Loucy (cell line): Measurements from ENCODE around the gene ARCN1.

ENCODE experiments used
- EZH2phosphoT487 ChIP-seq: fragments of 200-600 bp; IDR thresholded peaks from 2 replicates; pipeline ENCODE4 v1.6.1; 2018; ENCODE audit warnings: antibody characterized with exemption, mild to moderate bottlenecking, moderate library complexity, borderline replicate concordance
- TF ChIP-seq, protein P1 (sequence below): fragments of 200-600 bp; sonication (generic); conservative IDR thresholded peaks from 2 replicates; pipeline ENCODE4 v1.5.1; 2014; ENCODE audit warnings: mild to moderate bottlenecking, antibody characterized with exemption, low read length

DNA sequence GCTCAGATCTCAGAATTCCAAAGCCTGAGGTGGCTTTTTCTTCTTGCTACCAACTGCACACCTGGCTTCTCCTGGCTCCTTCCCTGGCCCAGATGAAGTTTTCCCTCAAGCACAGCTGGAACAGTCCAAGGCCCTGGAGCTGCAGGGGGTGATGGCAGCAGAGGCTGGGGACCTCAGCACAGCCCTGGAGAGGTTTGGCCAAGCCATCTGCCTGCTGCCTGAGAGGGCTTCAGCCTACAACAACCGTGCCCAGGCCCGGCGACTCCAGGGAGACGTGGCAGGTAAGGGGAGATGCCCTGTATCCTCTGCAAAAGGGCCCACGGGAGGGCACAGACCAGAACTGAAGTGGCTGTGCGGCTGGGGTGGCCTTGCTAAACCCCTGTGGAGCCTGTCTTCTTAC is 43.7 kb upstream of the ARCN1 start:
- TF ChIP-seq, protein P1, sequence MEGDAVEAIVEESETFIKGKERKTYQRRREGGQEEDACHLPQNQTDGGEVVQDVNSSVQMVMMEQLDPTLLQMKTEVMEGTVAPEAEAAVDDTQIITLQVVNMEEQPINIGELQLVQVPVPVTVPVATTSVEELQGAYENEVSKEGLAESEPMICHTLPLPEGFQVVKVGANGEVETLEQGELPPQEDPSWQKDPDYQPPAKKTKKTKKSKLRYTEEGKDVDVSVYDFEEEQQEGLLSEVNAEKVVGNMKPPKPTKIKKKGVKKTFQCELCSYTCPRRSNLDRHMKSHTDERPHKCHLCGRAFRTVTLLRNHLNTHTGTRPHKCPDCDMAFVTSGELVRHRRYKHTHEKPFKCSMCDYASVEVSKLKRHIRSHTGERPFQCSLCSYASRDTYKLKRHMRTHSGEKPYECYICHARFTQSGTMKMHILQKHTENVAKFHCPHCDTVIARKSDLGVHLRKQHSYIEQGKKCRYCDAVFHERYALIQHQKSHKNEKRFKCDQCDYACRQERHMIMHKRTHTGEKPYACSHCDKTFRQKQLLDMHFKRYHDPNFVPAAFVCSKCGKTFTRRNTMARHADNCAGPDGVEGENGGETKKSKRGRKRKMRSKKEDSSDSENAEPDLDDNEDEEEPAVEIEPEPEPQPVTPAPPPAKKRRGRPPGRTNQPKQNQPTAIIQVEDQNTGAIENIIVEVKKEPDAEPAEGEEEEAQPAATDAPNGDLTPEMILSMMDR = no peak
- TF ChIP-seq EZH2phosphoT487 = no peak
